H9 (cell line): ENCODE data around the gene ZMIZ1. TPM values are rescaled to one million over a fixed set of nuclear protein-coding genes. Genes with fewer than 3 reads are reported as not detected.
A peak's percentile ranks its signal among the peaks of the same experiment; 100 is the strongest.

Source experiments
- DNase-seq: peaks from one replicate; pipeline ENCODE4 v3.0.0-alpha.2; 2017
- H2AFZ ChIP-seq: one replicate; pipeline ENCODE4 v1.6.1; 2013; ENCODE audit warnings: mild to moderate bottlenecking, low read length, control low read depth, moderate library complexity
- H2AK5ac ChIP-seq: 2 replicates; pipeline ENCODE4 v1.6.1; 2013; ENCODE audit warnings: low read length, control low read depth, mixed read lengths; ENCODE audit not compliant: insufficient read length
- H2BK120ac ChIP-seq: one replicate; pipeline ENCODE4 v1.6.1; 2013; ENCODE audit warnings: low read depth, mild to moderate bottlenecking, low read length, control low read depth, inconsistent platforms; ENCODE audit not compliant: poor library complexity, severe bottlenecking
- H2BK12ac ChIP-seq: 2 replicates; pipeline ENCODE4 v1.6.1; 2013; ENCODE audit warnings: low read length, control low read depth, mixed read lengths, low read depth; ENCODE audit not compliant: insufficient read length
- H2BK15ac ChIP-seq: 2 replicates; pipeline ENCODE4 v1.6.1; 2013; ENCODE audit warnings: low read depth, low read length, control low read depth
- H2BK20ac ChIP-seq: one replicate; pipeline ENCODE4 v1.6.1; 2013; ENCODE audit warnings: low read depth, mild to moderate bottlenecking, low read length, control low read depth, inconsistent platforms; ENCODE audit not compliant: poor library complexity, severe bottlenecking
- H2BK5ac ChIP-seq: 2 replicates; pipeline ENCODE4 v1.6.1; 2013; ENCODE audit warnings: low read length, control low read depth, mixed read lengths; ENCODE audit not compliant: insufficient read length
- H3K14ac ChIP-seq: 2 replicates; pipeline ENCODE4 v1.6.1; 2013; ENCODE audit warnings: low read length, control low read depth; ENCODE audit not compliant: insufficient read depth
- H3K18ac ChIP-seq: 2 replicates; pipeline ENCODE4 v1.6.1; 2013; ENCODE audit warnings: low read depth, mild to moderate bottlenecking, mixed read lengths, low read length, control low read depth; ENCODE audit not compliant: insufficient read length
- H3K23ac ChIP-seq: 2 replicates; pipeline ENCODE4 v1.6.1; 2013; ENCODE audit warnings: low read length, control low read depth, mixed read lengths, low read depth; ENCODE audit not compliant: insufficient read length
- H3K23me2 ChIP-seq: 2 replicates; pipeline ENCODE4 v1.6.1; 2013; ENCODE audit warnings: low read depth, mild to moderate bottlenecking, mixed read lengths, low read length, control low read depth; ENCODE audit not compliant: insufficient read length, poor library complexity, severe bottlenecking
- H3K27ac ChIP-seq: 2 replicates; pipeline ENCODE4 v1.5.1; 2013; ENCODE audit warnings: low read length, control low read depth, mixed read lengths, low read depth; ENCODE audit not compliant: insufficient read length
- H3K27me3 ChIP-seq: 2 replicates; pipeline ENCODE4 v1.6.1; 2013; ENCODE audit warnings: low read length, control low read depth, inconsistent platforms; ENCODE audit not compliant: insufficient read depth
- H3K4ac ChIP-seq: 2 replicates; pipeline ENCODE4 v1.6.1; 2013; ENCODE audit warnings: low read depth, mild to moderate bottlenecking, control low read depth, inconsistent platforms, low read length, moderate library complexity
- H3K4me1 ChIP-seq: 2 replicates; pipeline ENCODE4 v1.6.1; 2013; ENCODE audit warnings: low read length, control low read depth, inconsistent platforms; ENCODE audit not compliant: insufficient read depth
- H3K4me2 ChIP-seq: 2 replicates; pipeline ENCODE4 v1.6.1; 2013; ENCODE audit warnings: low read length, control low read depth, mixed read lengths; ENCODE audit not compliant: insufficient read length, insufficient read depth
- H3K56ac ChIP-seq: 2 replicates; pipeline ENCODE4 v1.6.1; 2013; ENCODE audit warnings: low read depth, mild to moderate bottlenecking, mixed read lengths, low read length, control low read depth; ENCODE audit not compliant: insufficient read length
- H3K79me1 ChIP-seq: 2 replicates; pipeline ENCODE4 v1.6.1; 2013; ENCODE audit warnings: low read depth, mild to moderate bottlenecking, moderate library complexity, low read length, control low read depth, inconsistent platforms; ENCODE audit not compliant: insufficient read depth, poor library complexity, severe bottlenecking
- H3K79me2 ChIP-seq: 2 replicates; pipeline ENCODE4 v1.6.1; 2013; ENCODE audit warnings: low read length, control low read depth, inconsistent platforms; ENCODE audit not compliant: insufficient read depth
- H3K9ac ChIP-seq: 2 replicates; pipeline ENCODE4 v1.6.1; 2013; ENCODE audit warnings: low read length, control low read depth, mixed read lengths; ENCODE audit not compliant: insufficient read length; ENCODE audit errors: extremely low read depth
- H3K9me3 ChIP-seq: one replicate; pipeline ENCODE4 v1.6.1; 2013; ENCODE audit warnings: low read depth, low read length, inconsistent platforms; ENCODE audit not compliant: control insufficient read depth
- H3T11ph ChIP-seq: one replicate; pipeline ENCODE4 v1.6.1; 2013; ENCODE audit warnings: mild to moderate bottlenecking, low read length, control low read depth, inconsistent platforms
- H4K20me1 ChIP-seq: one replicate; pipeline ENCODE4 v1.6.1; 2013; ENCODE audit not compliant: control insufficient read depth, insufficient read length, insufficient read depth
- H4K5ac ChIP-seq: 2 replicates; pipeline ENCODE4 v1.6.1; 2013; ENCODE audit warnings: low read depth, mild to moderate bottlenecking, mixed read lengths, low read length, control low read depth; ENCODE audit not compliant: insufficient read length
- H4K8ac ChIP-seq: replicated peaks from 2 replicates; pipeline ENCODE4 v1.6.1; 2013; ENCODE audit warnings: low read length, control low read depth, mixed read lengths, low read depth; ENCODE audit not compliant: insufficient read length
- H4K91ac ChIP-seq: 2 replicates; pipeline ENCODE4 v1.6.1; 2013; ENCODE audit warnings: low read depth, mild to moderate bottlenecking, moderate library complexity, mixed read lengths, low read length, control low read depth; ENCODE audit not compliant: insufficient read length
- H3K27ac Mint-ChIP-seq, 3 experiments: 2 replicates in 2 of 3; 3 replicates in 1 of 3; pipeline ENCODE4 v1.8.0; 2020 to 2021; ENCODE audit warnings: mixed read lengths in 3 of 3, mild to moderate bottlenecking in 1 of 3, moderate library complexity in 1 of 3
- H3K27me3 Mint-ChIP-seq: 2 replicates; pipeline ENCODE4 v1.8.0; 2021; ENCODE audit warnings: low read depth, mild to moderate bottlenecking, moderate library complexity, mixed read lengths
- H3K36me3 Mint-ChIP-seq, 3 experiments: 2 replicates in 2 of 3; 3 replicates in 1 of 3; pipeline ENCODE4 v1.8.0; 2020 to 2021; ENCODE audit warnings: low read depth in 3 of 3, mixed read lengths in 3 of 3; ENCODE audit not compliant: insufficient read depth in 1 of 3
- H3K4me1 Mint-ChIP-seq, 2 experiments: 2 replicates each; pipeline ENCODE4 v1.8.0; 2020; ENCODE audit warnings: mixed read lengths in 2 of 2
- H3K4me3 Mint-ChIP-seq, 2 experiments: 2 replicates in 1 of 2; 3 replicates in 1 of 2; pipeline ENCODE4 v1.8.0; 2020 to 2021; ENCODE audit warnings: mild to moderate bottlenecking in 2 of 2, mixed read lengths in 2 of 2, moderate library complexity in 1 of 2
- H3K9me3 Mint-ChIP-seq, 2 experiments: 2 replicates in 1 of 2; 3 replicates in 1 of 2; pipeline ENCODE4 v1.8.0; 2020; ENCODE audit warnings: mild to moderate bottlenecking in 2 of 2, mixed read lengths in 2 of 2, moderate library complexity in 1 of 2
- WGBS: extraction: QIAGEN DNeasy Blood & Tissue Kit; methylation state at CpG from one replicate; pipeline ENCODE4 v1.1.7; 2013; ENCODE audit warnings: missing lambda C conversion rate, low lambda C conversion rate, mixed read lengths; ENCODE audit not compliant: insufficient read length; ENCODE audit errors: extremely low coverage; 5-methylcytosine and 5-hydroxymethylcytosine counted together
- total RNA-seq: library from RNA; stranded (reverse); gene quantifications from 2 replicates; pipeline ENCODE4 v1.2.1, GENCODE V29; 2021
- TF ChIP-seq, protein P1 (sequence below): fragments of 200-600 bp; sonication (generic); conservative IDR thresholded peaks from 3 replicates; pipeline ENCODE4 v1.8.0; 2021; ENCODE audit warnings: antibody characterized with exemption, mild to moderate bottlenecking

Gene ZMIZ1
- total RNA-seq, 1 experiment from 2014 or later, result 36.9 TPM

DNA sequence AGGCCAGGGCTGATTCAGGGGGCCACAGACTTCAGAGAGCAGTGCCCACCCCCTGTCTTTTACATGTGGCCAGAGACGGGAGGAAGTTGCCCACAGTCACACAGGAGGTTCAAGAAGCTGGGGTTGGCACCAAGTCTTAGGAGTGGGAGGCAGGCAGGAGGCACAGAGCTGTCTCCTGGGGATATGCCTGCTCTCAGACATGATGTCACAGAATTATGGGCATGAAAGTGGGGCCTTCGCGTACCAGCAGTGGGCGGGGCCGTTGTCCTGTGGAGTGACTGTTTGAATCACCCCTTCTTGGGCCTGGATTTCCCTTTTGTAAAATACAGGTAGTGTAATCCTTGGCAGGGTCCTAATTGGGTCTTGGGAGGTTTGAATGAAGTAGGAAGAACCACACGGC lies 197.3 kb downstream of the ZMIZ1 start:
- TF ChIP-seq, protein P1, sequence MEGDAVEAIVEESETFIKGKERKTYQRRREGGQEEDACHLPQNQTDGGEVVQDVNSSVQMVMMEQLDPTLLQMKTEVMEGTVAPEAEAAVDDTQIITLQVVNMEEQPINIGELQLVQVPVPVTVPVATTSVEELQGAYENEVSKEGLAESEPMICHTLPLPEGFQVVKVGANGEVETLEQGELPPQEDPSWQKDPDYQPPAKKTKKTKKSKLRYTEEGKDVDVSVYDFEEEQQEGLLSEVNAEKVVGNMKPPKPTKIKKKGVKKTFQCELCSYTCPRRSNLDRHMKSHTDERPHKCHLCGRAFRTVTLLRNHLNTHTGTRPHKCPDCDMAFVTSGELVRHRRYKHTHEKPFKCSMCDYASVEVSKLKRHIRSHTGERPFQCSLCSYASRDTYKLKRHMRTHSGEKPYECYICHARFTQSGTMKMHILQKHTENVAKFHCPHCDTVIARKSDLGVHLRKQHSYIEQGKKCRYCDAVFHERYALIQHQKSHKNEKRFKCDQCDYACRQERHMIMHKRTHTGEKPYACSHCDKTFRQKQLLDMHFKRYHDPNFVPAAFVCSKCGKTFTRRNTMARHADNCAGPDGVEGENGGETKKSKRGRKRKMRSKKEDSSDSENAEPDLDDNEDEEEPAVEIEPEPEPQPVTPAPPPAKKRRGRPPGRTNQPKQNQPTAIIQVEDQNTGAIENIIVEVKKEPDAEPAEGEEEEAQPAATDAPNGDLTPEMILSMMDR, result no peak
- no peaks in the 10 kb centered on the region for H4K20me1 ChIP-seq

More for the DNA sequence above, 197.3 kb downstream of the ZMIZ1 start:
- Histone ChIP-seq H2AK5ac (no peak overlapping the region), H3K4me2 (no peak overlapping the region), H3K9ac (no peak overlapping the region), H3K79me1 (no peaks in the 10 kb centered on the region), H3T11ph (no peak overlapping the region), H3K4me1 (no peaks in the 10 kb centered on the region), H2BK20ac (no peak overlapping the region), H3K14ac (no peak overlapping the region), H2BK12ac (no peak overlapping the region), H2BK120ac (no peak overlapping the region), H3K4ac (no peak overlapping the region), H2BK15ac (no peak overlapping the region), H3K18ac (no peak overlapping the region), H3K27me3 (no peaks in the 10 kb centered on the region), H2BK5ac (no peak overlapping the region), H3K79me2 (no peaks in the 10 kb centered on the region), H3K27ac (no peak overlapping the region), H4K91ac (no peak overlapping the region), H2AFZ (no peak overlapping the region), H4K8ac (no peak overlapping the region), H4K5ac (no peak overlapping the region), H3K23me2 (no peaks in the 10 kb centered on the region), H3K56ac (no peak overlapping the region), H3K9me3 (no peaks in the 10 kb centered on the region), H3K23ac (no peak overlapping the region)
- peaks cover 0 to 11% (median 8%) of the 10 kb centered on the region in 3 experiments; a peak in 5 of 7 replicates for H3K36me3 Mint-ChIP-seq
- no CpG with 5 or more reads among the region's 6 CpGs for WGBS
- H3K27me3 Mint-ChIP-seq, result no peaks in the 10 kb centered on the region
- H3K4me1 Mint-ChIP-seq, result peaks cover 13 to 41% of the 10 kb centered on the region in 2 experiments
- DNase-seq, result no peak
- peak overlapping the region in 1 of 3 experiments; percentile 22; a peak in 1 of 7 replicates for H3K27ac Mint-ChIP-seq
- no peaks in the 10 kb centered on the region for H3K9me3 Mint-ChIP-seq
- H3K4me3 Mint-ChIP-seq, result no peak overlapping the region; a peak in 1 of 5 replicates
